Measurements from ENCODE around the gene EXOC3.

DNA sequence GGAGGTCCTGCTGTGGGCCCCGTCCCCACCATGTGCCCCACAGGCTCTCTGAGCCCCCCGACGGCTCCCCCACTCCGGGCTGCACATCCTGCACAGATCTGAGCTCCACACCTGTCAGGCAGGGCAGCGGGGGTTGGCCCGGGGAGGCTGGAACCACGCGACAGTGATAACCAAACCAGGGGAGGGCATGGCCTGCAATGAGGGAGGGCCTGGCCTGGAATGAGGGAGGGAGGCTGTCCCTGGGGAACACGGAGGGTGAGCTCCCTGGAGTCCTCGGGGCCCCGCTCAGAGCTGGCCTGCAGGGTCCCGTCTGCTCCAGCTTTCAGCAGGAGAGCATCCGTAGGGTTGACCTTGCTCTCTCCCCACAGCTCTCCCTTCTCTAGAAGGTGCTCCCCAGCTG, 50.8 kb downstream of the EXOC3 start:
- TF ChIP-seq SIN3A (IDR thresholded peaks at IDR 0.05; ENCODE audit: borderline replicate concordance, insufficient read depth, low read length) = no peak
- TF ChIP-seq POLR2AphosphoS5 (IDR thresholded peaks at IDR 0.05; ENCODE audit: low read depth, low read length) = no peak
- no peak for TF ChIP-seq TAF1 (IDR thresholded peaks at IDR 0.05; ENCODE audit: borderline replicate concordance, insufficient read depth, low read length)
- TF ChIP-seq, protein P1, sequence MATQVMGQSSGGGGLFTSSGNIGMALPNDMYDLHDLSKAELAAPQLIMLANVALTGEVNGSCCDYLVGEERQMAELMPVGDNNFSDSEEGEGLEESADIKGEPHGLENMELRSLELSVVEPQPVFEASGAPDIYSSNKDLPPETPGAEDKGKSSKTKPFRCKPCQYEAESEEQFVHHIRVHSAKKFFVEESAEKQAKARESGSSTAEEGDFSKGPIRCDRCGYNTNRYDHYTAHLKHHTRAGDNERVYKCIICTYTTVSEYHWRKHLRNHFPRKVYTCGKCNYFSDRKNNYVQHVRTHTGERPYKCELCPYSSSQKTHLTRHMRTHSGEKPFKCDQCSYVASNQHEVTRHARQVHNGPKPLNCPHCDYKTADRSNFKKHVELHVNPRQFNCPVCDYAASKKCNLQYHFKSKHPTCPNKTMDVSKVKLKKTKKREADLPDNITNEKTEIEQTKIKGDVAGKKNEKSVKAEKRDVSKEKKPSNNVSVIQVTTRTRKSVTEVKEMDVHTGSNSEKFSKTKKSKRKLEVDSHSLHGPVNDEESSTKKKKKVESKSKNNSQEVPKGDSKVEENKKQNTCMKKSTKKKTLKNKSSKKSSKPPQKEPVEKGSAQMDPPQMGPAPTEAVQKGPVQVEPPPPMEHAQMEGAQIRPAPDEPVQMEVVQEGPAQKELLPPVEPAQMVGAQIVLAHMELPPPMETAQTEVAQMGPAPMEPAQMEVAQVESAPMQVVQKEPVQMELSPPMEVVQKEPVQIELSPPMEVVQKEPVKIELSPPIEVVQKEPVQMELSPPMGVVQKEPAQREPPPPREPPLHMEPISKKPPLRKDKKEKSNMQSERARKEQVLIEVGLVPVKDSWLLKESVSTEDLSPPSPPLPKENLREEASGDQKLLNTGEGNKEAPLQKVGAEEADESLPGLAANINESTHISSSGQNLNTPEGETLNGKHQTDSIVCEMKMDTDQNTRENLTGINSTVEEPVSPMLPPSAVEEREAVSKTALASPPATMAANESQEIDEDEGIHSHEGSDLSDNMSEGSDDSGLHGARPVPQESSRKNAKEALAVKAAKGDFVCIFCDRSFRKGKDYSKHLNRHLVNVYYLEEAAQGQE (IDR thresholded peaks at IDR 0.05; ENCODE audit: insufficient read depth in 1 of 2, low read depth in 2 of 2, low read length in 2 of 2) = no peak

Data from PFSK-1 (cell line).